Fibroblast of skin of left quadriceps (primary cell): ENCODE results near the gene MIA2.
"Not testable (repeated sequence)": the region's sequence is repeated elsewhere in the genome, so short reads cannot be mapped to it uniquely, and the experiment has no call there.

ENCODE experiments used
- DNase-seq, 2 experiments: peaks; one replicate each; pipeline ENCODE4 v3.0.0-alpha.2; 2013; ENCODE audit warnings: low read depth in 2 of 2

MIA2 gene

GRCh38 chr14:39268393-39268792, 34.7 kb downstream of the MIA2 start:
- no peak for DNase-seq

DNA sequence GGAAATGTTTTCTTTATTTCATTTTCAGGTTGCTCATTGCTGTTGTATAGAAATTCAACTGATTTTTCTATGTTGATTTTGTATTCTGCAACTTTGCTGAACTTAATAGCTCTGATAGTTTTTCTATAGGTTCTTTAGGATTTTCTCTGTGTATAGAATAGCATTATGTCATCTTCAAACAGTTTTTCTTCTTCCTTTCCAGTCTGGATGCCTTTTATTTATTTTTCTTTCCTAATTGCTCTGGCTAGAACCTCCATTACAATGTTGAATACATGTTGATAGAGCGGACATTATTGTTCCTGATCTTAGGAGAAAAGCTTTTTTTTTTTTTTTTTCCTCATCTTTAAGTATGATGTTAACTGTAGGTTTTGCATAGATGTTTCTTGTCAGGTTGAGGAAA, 39.2 kb downstream of the MIA2 start:
- no peak for DNase-seq

DNA sequence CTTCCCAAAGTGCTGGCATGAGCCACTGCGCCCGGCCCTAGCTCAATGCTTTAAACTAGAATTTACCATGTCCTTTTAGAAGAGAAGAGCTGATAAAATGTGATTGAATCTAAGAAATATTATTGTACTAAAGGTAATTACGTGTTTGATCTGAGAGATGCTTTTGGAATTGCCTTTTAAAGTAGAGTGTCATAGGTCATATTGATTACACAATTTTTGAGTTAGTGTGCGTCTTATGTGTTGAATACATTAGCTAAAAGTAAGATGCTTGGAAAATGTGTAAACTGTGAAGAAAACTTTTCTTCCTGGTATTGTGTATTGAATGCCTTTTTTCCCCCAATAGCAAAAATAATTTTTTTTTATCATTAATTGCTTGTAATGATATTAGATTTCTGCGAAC, 41.7 kb downstream of the MIA2 start:
- no peak for DNase-seq

DNA sequence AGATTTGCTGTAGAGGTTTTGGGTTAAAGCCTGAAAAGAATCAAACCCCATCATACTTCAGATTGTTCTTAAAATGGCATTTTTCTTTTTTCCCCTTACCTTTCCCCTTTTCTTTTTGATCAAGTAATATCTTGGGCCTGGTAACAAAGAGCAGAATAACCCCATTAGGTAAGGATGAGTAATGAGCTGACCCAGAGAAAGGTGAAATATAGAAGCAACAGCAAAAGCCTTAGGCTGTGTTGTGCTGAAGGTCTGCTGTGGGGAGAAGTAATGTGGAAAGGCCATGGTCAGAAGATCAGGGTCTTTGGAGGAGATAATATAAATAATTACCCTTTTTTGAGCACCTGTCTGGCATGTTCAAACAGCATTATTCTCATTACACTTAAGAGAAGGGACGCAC, 42.3 kb downstream of the MIA2 start:
- no peak for DNase-seq

- DNase-seq = no peak
These were observed 42.9 kb downstream of the MIA2 start for GRCh38 chr14:39276579-39277114.

GRCh38 chr14:39279515-39279914, 45.8 kb downstream of the MIA2 start:
- no peak for DNase-seq

GRCh38 chr14:39280678-39281077, 47.0 kb downstream of the MIA2 start:
- not testable (repeated sequence) for DNase-seq

DNA sequence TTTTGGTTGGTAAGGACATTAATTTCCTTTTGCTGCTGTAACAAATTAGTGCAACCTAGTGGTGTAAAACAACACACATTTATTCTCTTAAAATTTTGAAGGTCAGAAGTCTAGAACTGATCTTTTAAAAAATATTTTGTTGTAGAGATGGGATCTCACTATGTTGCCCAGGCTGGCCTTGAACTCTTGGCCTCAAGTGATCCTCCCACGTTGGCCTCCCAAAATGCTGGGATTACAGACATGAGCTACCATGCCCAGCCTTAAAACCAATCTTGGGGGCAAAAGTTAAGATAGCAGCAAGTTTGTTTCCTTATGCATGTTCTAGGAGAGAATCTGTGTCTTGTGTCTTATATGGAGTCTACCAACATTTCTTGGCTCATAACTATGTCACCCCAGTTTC, 55.8 kb downstream of the MIA2 start:
- no peak for DNase-seq

DNA sequence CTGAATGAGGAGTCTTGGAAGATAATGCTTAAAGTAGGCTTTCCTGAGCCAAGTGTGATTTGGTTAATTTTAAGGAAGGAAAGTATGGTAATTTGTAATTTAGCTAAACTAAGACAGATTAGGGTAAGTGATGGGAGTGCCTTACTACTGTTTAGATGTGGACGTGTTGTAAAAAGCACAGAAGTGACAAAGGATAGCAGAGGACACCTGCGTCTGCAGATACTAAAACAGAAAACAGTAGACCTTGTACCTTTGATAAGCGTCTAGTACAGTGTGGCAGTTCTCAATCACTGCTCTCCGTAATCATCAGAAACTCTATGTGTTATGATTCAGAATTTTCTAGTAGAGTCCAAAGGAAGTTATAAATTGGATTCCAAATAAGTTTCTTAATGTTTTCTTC, 58.0 kb downstream of the MIA2 start:
- DNase-seq = no peak

DNA sequence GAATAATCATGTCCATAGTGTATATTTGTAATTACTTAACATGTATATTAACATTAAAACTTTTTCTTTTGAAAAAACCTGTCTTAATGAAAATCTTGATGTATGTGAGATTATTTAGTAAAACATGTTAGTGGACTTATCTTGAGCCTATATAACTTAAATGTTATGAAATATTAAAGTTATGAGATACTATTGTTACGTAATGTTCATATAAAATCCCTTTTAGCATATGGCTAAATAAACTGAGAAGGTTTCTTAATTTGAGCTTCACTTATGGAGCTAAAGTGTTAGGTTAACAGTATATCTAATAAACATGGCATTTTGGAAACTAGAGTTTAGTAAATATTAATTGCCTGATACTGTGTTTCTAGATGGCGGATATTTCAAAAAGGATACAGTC, 59.9 kb downstream of the MIA2 start:
- DNase-seq = no peak

GRCh38 chr14:39300389-39300788, 66.7 kb downstream of the MIA2 start:
- DNase-seq = not testable (repeated sequence)

DNA sequence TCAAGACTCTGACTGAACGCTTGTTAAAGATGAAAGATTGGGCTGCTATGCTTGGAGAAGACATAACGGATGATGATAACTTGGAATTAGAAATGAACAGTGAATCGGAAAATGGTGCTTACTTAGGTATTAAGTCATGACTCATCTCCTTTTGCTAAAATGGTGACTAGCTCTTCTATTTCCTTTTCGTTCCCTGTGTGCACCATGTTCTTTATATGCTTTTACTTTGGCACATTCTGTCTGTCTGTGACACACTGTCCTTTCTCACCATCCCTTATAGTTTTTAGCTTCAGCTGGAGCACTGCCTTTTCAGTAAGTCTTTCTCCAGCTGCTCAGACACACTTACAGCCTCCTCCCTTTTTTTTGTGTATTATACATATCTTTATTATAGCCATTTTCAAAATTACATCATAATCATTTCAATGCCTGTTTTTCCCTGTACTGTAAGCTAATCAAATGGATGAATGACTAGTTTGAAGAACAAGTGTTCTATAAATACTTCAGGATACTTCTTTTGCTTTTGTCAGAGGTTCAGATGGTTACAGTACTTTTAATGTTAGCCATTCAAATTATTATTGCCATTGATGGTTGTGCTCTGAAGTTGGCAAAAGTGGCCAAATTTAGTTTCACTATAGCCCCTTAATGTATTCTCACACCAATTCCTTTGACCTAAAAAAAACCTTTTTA, 68.6 kb downstream of the MIA2 start:
- no peak for DNase-seq

DNA sequence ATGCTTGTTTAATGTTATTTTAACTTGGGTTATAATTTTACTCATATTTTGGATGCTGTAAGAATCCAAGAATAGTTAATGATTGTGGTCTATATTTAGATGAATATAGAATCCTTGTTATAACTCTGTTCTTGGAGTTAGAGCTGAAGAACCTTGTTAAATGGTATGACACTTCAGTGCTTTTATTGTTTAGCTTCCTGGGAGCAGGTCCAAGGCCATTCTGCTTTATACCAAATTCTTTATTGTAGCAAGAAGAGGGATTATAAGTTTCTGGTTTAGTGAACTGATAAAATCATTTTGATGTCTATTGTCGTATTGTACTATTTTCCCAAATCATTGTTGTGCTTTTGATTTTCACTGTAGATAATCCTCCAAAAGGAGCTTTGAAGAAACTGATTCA, 69.4 kb downstream of the MIA2 start:
- DNase-seq = no peak

DNA sequence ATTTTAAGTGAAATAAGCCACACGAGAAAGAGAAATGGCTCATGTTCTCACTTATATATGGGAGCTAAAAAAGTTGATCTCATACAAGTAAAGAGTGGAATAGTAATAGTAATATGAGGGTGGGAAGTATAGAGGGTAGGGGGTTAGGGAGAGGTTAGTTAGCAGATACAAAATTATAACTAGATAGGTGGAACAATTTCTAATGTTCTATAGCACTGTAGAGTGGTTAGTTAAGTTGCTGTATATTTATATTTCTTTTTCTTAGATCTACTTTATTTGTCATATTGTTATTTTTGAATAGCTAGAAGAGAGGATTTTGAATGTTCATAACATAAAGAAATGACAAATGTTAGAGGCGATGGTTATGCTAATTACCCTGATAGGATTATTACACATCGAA, 74.1 kb downstream of the MIA2 start:
- no peak for DNase-seq

DNA sequence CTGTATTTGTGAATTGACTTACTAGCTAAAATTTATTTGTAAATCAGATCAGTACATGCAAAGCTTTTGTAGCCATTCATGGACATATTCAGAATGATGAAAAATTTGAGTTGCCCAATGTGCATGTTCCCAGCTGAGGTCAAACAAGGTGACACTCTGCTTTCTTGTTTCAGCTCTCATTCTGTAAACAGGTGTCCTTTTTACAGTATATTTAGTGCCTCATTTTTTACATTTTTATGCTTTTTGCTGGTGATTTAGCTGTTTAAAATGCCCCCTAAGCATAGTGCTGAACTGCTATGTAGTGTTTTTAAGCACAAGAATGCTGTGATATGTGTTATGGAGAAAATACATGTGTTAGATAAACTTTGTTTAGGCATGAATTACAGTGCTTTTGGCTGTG, 76.3 kb downstream of the MIA2 start:
- no peak for DNase-seq

DNA sequence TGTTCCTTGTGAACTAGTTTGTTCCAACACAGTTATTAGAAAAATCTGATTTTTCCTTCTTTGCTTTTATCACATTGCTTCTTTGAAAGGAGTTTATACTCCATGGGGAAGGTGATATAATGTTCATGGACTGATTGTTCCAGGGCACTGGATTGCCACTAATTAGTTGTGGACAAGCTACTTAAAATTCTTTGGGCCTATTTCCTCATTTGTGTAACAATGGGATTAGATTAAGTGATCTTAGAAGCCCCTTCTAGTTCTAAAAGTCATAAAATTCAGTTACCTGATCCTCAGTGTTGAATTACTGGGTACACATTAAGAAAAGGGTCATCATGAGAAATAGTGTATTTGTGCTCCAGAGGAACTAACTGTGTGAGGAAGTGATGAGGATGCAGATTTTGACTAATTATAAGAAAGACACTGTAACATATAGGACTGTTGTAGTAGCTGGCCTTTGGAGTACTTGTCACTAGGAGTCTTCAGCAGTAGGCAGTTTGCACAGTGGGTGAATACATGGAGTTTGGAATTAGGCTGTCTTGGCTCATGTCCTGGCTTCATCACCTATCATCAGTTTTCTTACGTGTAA, 82.2 kb downstream of the MIA2 start:
- no peak for DNase-seq

DNA sequence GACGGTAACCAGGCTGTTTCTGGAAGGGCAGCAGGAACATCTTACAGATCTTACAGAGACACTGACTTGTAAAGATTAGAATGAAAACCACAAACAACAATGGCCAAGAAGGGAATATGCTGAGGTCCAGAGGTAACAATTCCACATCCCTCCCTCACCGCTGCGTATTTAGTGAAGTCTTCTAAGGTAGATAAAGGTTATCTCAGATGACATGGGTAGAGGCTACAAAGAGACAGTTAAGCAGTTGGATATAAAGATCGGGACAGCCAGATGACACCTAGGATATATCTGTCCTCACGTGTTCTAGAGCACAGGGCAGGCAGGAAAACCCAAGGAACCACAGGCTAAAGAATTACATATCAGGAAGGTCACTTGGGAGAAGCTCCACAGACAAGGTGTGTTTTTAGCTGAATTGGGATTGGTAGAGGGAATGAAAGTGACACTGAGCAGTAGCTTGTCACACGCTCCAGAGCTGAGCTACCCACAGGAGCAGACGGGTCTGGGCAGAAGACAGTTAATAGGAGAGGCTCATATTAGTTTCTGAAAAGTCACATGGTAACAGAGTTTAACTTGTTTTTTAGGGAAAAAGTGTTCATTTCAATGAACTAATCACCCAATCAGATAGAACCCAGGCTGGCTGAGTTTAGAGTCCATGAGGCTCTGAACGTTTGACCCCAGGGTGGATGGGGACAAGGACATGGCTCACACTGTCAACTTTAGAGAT, 83.3 kb downstream of the MIA2 start:
- no peak for DNase-seq

DNA sequence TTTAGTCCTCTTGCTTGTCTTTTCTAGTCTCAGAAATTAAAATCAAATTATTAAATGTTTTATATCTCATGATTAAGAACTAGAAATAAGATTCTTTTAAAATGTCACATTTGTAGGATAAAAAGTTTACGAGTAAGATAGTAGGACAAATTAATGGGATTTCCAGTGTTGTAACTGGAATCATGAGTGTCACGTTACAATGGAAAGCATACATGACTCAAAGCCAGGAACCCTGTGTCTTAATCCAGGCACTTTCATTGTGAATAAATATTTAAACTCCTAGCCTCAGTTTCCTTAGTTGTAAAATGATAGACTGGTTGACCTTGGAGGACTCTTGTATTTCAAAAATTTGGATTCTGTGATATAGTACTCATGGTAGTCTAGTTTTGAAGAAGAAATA, 84.9 kb downstream of the MIA2 start:
- DNase-seq = no peak

- DNase-seq = no peak
These were observed 85.7 kb downstream of the MIA2 start for GRCh38 chr14:39319381-39319780.

GRCh38 chr14:39320318-39320717, 86.6 kb downstream of the MIA2 start:
- no peak for DNase-seq

DNA sequence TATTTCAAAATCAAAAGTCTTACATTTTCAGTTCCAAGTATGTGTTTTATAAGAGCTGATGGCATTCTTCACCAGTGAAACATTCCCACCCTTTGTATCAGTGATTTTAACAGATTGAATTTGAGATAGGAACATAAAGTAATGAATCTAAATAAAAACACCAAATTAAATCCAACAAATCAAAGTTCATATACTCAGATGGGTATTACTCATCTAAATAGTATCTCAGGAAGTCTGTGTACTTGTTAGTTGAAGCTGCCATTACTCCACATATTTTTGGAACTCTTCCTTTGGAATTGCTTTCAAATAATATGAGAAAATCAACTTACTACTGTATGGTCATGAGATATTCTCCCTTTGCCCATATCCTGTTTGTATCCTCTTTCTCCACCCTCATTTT, 89.1 kb downstream of the MIA2 start:
- no peak for DNase-seq

DNA sequence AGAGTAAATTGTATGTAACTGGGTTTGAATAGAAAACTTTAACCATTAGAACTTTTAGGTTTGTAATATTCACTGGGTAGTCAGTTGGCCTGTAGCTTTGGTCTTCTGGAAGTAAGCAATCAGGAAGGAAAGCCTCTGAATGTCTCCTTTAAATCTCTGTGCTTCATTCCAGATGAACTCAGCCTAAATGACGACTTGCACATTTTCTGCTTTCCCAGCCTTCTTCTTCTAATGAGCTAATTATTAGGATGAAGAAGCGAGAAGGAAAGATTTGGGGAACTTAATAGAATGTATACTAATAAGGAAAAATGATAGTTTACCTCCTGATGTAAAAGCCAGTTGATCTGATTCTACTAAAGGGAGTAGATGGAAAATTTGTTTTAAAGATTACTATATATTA, 90.4 kb downstream of the MIA2 start:
- DNase-seq = no peak

DNA sequence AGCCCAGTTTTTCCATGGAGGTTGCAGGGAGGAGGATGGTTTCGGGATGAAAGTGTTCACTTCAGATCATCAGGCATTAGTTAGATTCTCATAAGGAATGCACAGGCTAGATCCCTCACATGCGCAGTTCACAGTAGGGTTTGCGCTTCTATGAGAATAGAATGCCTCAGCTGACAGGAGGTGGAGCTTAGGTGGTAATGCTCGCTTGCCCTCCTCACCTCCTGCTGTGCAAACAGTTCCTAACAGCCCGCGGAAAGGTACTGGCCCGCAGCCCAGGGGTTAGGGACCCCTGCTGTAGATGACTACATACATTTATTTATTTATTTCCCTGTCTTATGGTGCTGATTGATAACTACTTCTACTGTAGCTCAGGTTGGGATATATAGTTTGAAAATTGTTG, 105.3 kb downstream of the MIA2 start:
- DNase-seq = no peak
